ENCODE data around the gene CCDC92.

DNA sequence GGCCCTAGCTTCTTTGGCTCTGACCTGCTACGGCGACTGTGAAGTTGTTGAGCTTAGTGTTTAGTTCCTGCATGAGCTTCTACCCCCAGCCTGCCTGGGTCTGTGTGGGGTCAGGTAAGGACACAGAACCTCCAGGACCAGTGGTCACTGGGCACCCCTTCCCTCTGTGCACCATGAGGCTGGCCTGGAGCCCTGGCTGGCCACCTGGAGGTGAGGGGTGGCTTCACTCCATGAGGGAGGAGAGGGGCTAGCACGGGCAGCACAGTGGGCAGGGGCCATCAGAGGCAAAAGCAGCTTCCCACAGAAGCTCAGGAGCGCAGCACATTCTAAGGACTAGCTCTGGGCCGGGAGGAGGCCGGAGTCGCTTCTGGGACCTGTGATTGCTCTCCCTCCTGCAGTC, 36.7 kb downstream of the CCDC92 start:
- TF ChIP-seq, protein P1, sequence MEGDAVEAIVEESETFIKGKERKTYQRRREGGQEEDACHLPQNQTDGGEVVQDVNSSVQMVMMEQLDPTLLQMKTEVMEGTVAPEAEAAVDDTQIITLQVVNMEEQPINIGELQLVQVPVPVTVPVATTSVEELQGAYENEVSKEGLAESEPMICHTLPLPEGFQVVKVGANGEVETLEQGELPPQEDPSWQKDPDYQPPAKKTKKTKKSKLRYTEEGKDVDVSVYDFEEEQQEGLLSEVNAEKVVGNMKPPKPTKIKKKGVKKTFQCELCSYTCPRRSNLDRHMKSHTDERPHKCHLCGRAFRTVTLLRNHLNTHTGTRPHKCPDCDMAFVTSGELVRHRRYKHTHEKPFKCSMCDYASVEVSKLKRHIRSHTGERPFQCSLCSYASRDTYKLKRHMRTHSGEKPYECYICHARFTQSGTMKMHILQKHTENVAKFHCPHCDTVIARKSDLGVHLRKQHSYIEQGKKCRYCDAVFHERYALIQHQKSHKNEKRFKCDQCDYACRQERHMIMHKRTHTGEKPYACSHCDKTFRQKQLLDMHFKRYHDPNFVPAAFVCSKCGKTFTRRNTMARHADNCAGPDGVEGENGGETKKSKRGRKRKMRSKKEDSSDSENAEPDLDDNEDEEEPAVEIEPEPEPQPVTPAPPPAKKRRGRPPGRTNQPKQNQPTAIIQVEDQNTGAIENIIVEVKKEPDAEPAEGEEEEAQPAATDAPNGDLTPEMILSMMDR (IDR thresholded peaks at IDR 0.05; ENCODE audit: control extremely low read depth in 1 of 3, insufficient read depth in 1 of 3, low read depth in 1 of 3, low read length in 3 of 3) = no peak
- TF ChIP-seq, protein P2, sequence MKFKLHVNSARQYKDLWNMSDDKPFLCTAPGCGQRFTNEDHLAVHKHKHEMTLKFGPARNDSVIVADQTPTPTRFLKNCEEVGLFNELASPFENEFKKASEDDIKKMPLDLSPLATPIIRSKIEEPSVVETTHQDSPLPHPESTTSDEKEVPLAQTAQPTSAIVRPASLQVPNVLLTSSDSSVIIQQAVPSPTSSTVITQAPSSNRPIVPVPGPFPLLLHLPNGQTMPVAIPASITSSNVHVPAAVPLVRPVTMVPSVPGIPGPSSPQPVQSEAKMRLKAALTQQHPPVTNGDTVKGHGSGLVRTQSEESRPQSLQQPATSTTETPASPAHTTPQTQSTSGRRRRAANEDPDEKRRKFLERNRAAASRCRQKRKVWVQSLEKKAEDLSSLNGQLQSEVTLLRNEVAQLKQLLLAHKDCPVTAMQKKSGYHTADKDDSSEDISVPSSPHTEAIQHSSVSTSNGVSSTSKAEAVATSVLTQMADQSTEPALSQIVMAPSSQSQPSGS (IDR thresholded peaks at IDR 0.05; ENCODE audit: low read length) = no peak
- TF ChIP-seq RFX5 (IDR thresholded peaks at IDR 0.05; ENCODE audit: borderline replicate concordance, low read depth, low read length) = no peak
- no peak for TF ChIP-seq TAF1 (IDR thresholded peaks at IDR 0.05; ENCODE audit: low read depth, low read length)
- TF ChIP-seq RAD21 (IDR thresholded peaks at IDR 0.05 in 1 of 2, conservative IDR thresholded peaks at IDR 0.05 in 1 of 2; ENCODE audit: low read depth in 2 of 2, low read length in 2 of 2) = no peak
- TF ChIP-seq EP300 (IDR thresholded peaks at IDR 0.05; ENCODE audit: borderline replicate concordance in 1 of 2, low read depth in 2 of 2, low read length in 2 of 2) = no peak
- TF ChIP-seq YY1 (IDR thresholded peaks at IDR 0.05; ENCODE audit: low read depth, low read length) = no peak
- TF ChIP-seq CEBPB (IDR thresholded peaks at IDR 0.05; ENCODE audit: low read depth, low read length) = no peak
